Activated CD8-positive, alpha-beta memory T cell treated with anti-CD3 and anti-CD28 coated beads, Interleukin-2, amount 50 U/mL, for 48 hours (primary cell): Measurements from ENCODE around the gene LDB2.

Experiments used
- DNase-seq: peaks from one replicate; pipeline ENCODE4 v3.0.0-alpha.2; 2020

The LDB2 gene

GRCh38 chr4:16883806-16884205, 14.6 kb downstream of the LDB2 start:
- no peak for DNase-seq

DNA sequence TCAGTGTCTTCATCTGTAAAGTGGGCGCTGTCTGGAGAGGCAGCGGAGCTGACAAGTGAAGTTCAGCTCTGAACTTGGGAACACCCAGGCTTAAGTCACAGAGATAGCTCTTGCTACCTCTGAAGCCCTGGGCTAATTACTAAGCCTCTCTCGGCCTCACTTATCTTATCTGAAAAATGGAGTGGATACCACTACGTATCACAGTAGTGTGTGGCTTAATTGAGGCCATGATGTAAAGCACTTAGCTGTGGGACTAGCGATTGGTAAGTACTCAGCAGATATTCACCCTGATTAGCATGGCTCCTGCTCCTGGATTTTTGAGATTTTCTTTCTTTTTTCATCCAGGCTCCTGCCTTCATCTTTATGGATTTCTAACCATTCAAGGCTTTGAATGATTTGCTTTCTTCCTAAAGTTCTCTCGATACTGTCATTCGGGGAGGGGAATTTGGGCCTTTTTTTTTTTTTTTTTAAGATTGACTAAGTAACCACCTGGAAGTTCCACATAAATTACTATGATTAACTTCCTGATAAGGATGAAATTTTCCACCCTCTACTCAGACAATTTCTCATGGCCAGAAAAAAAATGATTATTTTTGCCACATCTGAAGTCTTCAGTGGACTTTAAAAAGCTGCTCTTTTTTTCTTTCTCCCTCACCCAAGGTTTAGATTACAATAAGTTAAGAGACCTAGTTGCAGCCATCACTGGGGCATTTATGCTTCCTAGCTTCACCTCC, 17.1 kb downstream of the LDB2 start:
- DNase-seq = no peak

- DNase-seq = no peak
Observed at GRCh38 chr4:16875487-16875886, 23.0 kb downstream of the LDB2 start.

DNA sequence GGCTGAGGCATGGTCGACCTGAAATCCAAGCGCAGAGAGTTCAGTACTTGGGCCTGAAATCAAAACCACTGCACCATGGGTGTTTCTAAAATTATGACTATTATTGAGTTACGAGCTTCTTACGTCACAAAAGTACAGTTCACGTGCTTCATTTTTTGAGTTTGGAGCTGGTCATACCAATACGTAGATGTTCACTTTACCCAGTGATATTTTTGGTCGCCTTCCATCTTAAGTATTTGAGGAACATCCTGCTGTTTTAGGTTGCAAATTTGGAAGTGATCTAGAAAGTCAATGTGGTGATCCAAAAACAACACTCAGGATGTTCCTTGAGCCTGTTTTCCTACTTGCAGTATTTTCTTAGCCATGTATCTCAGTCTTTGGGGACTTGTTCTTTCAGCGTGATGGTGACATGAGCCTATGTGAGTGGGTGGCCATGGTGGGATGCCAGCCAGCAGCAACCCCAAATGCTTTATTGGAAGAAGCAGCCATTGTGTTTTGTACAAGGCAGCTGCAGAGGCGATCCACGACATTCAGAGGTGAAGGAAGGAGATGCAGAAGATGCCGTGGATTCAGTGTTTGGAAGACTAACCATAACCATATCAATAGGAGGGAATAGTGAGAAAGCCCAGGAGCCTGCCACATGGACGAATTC, 28.7 kb downstream of the LDB2 start:
- no peak for DNase-seq

DNA sequence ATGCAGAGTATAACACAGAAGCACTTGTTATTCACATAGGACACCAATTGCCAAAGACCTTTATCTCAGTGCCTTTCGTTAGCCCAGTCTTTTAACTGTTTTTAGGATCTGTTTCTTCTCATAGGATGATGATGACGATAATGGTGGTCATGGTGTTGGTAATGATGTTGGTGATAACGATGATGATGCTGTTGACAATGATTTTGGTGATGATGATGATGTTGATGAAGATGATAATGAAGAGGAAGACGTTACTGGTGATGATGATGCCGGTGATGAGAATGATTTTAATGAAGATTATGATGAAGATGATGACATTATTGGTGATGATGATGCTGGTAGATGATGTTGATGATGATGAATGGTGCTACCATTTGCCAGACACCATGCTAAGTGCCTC, 29.8 kb downstream of the LDB2 start:
- DNase-seq = no peak

DNA sequence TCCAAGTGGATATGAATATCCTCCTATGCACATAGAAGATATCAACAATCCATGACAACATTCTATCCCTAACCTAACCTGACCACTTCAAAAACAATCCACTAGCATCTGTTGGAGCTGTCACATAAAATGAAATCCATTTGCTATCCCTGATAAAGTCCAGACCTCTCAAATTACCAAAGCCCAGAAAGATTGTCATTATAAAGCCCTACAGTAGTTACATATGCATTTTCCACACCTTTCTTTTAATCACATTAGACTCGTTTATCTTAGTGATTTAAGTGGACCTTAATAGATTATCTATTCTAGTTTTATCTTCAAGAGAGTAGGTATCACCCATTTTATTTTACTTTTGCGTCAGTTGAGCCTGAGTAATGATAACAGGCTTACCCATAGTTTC, 30.6 kb downstream of the LDB2 start:
- no peak for DNase-seq

DNA sequence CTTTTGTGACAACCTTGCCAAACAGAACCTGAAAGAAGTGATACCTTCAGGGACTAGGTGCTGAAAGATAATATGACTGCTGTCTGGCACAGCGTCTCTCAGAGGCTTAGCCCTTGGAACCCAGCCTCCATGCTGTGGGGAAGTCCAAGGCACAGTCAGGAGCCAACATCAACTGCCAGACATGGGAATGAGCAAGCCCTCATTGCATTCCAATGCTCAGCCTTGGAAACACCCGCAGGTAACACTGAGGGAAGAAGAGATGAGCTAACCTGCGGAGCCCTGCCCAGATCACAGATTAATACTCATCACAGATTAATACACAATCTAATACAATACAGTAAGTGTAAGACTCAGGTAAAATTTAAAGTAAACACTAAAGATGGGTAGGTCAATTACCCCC, 31.5 kb downstream of the LDB2 start:
- DNase-seq = no peak

DNA sequence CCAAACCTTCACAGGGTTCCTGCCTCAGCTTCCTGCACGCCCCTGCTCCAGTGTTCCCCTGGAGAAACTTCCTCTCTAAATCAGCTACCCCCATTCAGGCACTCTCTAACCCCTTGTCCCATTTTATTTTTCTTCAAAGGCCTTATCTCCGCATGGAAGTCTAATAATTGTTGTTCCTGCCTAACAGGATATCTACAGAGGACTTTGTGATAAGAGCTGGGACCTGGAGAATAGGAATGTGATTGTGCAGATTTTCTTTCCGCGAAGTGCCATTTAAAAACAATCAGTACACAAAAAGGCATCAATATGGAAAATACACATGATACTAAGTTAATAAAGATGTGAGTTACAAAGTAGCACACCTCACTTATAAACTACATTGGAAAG, 32.6 kb downstream of the LDB2 start:
- no peak for DNase-seq

DNA sequence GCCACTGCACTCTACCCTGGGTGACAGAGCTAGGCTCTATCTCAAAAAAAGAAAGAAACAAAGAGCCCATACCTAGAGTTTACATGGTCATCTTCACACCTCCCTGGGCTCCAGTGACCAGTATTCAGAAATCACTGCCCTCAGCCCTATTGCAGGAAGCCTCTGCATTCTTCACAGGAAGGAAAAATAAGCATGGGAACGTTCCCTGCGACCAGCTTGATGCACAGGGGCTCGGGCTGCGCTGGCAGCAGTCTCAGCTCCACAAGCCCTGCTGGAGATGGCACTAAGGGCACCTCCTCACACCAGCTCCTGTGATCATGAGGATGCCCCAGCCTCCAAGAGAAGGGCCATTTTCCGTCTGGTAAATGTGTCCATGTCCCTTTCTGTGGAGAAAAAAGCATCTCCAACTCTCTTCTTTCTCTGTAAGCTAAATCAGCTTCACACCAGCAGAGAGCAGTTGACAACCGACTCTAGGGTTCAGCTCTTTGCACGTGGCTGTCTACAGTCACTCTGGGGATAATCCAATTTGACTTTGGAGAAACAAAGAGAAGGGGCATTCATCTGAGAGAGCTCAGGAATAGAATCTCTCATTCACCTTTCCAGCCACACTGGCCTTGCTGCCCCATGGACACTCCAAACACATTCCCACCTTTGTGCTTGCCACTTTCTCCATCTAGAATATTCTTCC, 33.1 kb downstream of the LDB2 start:
- no peak for DNase-seq

DNA sequence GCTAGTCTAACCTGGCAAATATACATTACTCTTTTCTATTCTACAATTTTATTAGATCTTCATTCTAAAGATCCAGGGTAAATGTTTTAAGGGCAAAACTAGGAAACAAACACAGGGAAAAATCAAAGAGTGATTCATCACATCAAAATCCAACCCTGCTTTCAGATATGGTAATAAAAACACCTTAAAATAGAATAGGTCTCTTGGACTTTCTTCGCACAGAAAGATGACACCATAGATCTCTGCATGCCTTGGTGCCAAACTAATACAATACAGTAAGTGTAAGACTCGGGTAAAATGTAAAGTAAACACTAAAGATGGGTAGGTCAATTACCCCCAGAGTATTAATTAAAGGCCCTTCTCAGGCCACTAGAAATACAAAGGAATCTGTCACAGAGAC, 34.2 kb downstream of the LDB2 start:
- DNase-seq = no peak

GRCh38 chr4:16862697-16863096, 35.7 kb downstream of the LDB2 start:
- no peak for DNase-seq

GRCh38 chr4:16860516-16860915, 37.9 kb downstream of the LDB2 start:
- DNase-seq = no peak

DNA sequence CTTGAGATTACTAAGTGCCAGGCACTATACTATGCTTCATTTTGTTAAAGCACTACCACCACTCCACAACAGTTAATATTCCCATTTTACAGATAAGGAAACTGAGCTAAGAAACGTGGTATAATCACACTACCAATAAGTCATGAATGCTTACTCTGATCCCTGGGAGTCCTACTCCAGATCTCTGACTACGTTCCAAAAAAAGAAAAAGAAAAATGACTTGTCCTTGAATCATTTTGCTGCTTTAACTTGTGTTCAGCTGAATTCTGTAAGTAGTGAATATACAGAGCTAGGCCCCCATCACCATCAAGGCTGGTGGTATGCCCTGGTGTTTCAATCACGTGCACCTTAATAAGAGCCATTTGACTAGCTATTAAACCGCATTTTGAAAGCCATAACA, 39.4 kb downstream of the LDB2 start:
- DNase-seq = no peak

GRCh38 chr4:16858275-16858752, 40.1 kb downstream of the LDB2 start:
- DNase-seq = no peak

GRCh38 chr4:16857425-16857824, 41.0 kb downstream of the LDB2 start:
- no peak for DNase-seq

DNA sequence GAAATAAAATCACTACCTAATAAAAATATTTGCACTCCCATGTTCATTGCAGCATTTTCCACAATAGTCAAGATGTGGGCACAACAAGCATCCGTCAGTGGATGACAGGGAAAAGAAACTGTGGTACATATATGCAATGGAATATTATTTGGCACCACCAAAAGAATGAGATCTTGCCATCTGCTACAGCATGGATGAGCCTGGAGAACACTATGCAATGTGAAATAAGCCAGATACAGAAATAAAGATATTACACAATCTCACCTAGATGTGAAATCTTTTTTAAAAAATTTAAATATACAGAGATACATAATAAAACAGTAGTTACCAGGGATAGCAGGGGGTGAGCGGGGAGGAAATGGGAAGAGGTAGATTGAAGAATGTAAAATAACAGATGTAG, 44.8 kb downstream of the LDB2 start:
- no peak for DNase-seq

DNA sequence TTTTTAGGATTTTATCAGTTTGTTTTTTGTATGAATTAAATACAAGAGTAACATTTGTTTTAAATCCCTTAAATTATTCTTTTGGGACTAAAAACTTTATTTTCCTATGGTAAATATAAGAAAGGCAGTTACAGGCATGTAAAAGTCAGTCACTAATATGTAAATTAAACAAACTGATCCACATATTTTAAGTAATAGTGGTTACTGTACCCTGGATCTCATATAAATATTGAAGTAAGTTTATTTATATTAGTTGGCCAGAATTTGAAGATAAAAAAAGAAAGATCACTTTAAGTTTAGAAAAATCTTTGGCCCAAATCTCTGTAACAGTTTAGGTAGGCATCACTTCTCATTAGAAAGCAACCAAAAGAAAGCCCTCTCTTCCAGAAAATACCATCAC, 45.8 kb downstream of the LDB2 start:
- DNase-seq = no peak

DNA sequence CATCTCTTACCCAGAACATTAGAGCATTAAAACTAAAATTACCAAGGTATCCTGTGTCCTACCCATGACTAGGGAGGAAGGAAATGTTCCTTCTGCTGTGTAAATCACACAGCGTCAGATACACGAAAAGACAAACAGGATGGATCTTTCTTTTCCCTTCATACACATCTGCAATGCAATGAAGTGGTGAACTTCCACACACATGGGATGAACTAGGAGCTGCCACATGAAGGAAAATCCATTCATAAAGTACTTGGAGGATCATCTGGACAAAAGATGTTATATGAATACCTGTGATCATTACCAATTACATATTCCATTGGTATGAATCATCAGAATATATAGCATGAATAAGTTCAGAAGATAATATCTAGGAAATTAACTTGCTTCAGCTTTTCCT, 46.2 kb downstream of the LDB2 start:
- DNase-seq = no peak

DNA sequence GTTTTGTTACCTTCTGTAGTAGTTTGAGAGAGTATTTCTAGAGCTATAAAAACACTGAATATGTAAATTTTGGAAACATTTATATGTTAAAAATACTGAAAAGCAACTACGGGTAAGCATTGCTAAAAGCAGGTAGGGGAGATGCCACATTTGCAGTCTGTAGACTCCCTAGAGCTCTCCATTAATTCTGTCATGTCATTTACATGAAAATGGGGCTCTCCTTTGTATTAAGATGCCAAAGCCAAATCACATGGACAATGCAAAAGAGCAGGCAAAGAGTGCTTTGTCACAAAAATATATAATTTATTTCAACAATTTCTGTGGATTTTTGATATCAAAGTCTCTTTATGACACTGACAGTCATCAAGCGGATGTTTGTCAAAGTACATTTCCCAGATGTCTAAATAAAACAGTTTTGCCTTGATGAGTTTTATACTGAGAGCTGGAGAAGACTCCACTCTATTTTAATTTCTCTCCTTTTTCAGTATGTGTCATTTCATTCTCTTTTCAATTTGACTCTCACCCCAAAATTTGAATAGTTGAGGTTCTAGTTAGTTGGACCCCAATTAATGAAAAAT, 51.8 kb downstream of the LDB2 start:
- DNase-seq = no peak

GRCh38 chr4:16844816-16845586, 53.4 kb downstream of the LDB2 start:
- no peak for DNase-seq

DNA sequence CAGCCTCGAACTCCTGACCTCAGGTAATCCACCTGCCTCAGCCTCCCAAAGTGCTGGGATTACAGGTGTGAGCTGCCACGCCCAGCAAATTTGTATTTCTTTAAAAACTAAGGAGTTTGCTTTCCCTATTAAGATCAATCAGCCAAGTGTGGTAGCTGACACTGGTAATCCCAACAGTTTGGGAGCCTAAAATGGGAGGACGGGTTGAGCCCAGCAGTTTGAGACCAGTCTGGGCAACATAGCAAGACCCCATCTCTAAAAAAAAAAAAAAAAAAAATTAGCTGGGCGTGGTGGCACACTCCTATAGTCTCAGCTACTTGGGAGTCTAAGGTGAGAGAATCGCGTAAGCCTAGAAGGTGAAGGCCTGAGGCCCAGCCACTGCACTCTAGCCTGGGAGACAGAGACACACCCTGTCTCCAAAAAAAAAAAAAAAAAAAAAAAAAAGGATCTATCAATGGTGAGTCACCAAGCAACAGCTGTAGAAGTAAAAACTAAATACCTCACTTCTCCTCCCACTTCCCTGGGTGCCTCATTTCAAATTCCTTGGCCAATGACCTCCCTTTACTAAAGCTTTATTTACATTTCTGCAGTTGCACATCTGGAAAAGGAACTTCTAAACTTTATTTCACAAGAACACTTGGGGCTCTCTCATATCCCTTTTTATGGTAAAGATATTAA, 54.5 kb downstream of the LDB2 start:
- DNase-seq = no peak

DNA sequence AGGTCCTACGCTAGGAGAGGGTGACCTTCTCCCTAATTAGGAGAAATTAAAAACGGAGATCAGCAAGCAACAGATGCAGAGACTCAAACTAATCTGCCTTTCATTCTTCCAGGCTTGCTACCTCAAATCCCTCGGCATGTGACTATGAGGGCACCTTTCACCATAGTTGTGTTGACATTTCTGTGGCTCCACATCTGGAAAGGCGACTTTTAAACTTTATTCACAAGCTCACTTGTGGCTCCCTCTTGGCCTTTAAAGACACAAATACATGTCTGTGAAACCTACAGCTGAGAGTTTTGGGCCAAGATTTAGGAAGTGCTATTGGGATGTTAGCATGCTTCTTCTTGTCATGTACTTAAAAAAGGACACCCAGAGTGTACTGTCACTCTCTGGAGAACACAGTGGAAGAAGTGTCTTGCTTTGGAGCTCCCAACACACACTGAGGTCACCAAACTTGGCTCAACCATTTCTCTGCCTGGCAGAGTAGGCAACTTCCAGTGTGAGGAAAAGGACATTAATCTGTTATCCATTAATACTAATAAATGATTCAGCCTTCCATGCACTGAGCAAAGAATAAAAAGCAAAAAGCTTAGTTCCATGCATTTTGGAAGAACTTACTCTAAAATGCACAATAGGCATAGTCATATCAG, 60.1 kb downstream of the LDB2 start:
- no peak for DNase-seq
